ENCODE measurements around the gene PIGQ. TPM values are rescaled to one million over a fixed set of nuclear protein-coding genes. Genes with fewer than 3 reads are reported as not detected.

PIGQ gene
- total and polyA plus RNA-seq, 2 experiments from 2014 or later: 30.2 to 62.3 TPM

DNA sequence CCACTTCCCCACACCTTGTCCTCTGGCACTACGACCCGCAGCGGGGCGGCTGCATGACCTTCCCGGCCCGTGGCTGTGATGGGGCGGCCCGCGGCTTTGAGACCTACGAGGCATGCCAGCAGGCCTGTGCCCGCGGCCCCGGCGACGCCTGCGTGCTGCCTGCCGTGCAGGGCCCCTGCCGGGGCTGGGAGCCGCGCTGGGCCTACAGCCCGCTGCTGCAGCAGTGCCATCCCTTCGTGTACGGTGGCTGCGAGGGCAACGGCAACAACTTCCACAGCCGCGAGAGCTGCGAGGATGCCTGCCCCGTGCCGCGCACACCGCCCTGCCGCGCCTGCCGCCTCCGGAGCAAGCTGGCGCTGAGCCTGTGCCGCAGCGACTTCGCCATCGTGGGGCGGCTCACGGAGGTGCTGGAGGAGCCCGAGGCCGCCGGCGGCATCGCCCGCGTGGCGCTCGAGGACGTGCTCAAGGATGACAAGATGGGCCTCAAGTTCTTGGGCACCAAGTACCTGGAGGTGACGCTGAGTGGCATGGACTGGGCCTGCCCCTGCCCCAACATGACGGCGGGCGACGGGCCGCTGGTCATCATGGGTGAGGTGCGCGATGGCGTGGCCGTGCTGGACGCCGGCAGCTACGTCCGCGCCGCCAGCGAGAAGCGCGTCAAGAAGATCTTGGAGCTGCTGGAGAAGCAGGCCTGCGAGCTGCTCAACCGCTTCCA, 63.7 kb downstream of the PIGQ start:
- no peak overlapping the region for H2AFZ ChIP-seq

More for the DNA sequence above, 63.7 kb downstream of the PIGQ start:
- Histone ChIP-seq H3K4me1 (ENCODE audit: insufficient read depth) (peaks cover 24% of the 10 kb centered on the region), H3F3A (replicated peaks; ENCODE audit: low read depth) (0 out of 2 replicates have a peak, but pooled peaks cover 3% of the 10 kb centered on the region), H3K79me2 (replicated peaks; ENCODE audit: insufficient read depth) (no peaks in the 10 kb centered on the region; the same call in 1 of the 2 replicates), H3K27me3 (ENCODE audit: insufficient read depth) (no peaks in the 10 kb centered on the region), H3K36me3 (ENCODE audit: insufficient read depth) (no peaks in the 10 kb centered on the region), H3K9me2 (ENCODE audit: insufficient read depth) (no peaks in the 10 kb centered on the region), H3K4me2 (no peak overlapping the region), H4K20me1 (replicated peaks; ENCODE audit: insufficient read depth) (no peaks in the 10 kb centered on the region), H3K27ac (ENCODE audit: low read depth) (no peak overlapping the region), H3K4me3 (no peak overlapping the region)
- Mint-ChIP-seq H3K4me3 (no peak overlapping the region), H3K4me1 (peaks cover 23% of the 10 kb centered on the region), H3K9me3 (peaks cover 4% of the 10 kb centered on the region; the same call in 2 of the 3 replicates), H3K27ac (no peak overlapping the region), H3K36me3 (ENCODE audit: low read depth) (no peaks in the 10 kb centered on the region), H3K27me3 (ENCODE audit: insufficient read depth, low read depth, poor library complexity) (peaks cover 23% of the 10 kb centered on the region)
- TF ChIP-seq, protein P1, sequence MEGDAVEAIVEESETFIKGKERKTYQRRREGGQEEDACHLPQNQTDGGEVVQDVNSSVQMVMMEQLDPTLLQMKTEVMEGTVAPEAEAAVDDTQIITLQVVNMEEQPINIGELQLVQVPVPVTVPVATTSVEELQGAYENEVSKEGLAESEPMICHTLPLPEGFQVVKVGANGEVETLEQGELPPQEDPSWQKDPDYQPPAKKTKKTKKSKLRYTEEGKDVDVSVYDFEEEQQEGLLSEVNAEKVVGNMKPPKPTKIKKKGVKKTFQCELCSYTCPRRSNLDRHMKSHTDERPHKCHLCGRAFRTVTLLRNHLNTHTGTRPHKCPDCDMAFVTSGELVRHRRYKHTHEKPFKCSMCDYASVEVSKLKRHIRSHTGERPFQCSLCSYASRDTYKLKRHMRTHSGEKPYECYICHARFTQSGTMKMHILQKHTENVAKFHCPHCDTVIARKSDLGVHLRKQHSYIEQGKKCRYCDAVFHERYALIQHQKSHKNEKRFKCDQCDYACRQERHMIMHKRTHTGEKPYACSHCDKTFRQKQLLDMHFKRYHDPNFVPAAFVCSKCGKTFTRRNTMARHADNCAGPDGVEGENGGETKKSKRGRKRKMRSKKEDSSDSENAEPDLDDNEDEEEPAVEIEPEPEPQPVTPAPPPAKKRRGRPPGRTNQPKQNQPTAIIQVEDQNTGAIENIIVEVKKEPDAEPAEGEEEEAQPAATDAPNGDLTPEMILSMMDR (conservative IDR thresholded peaks at IDR 0.05; ENCODE audit: low read depth in 2 of 2): no peak
- TF ChIP-seq EZH2phosphoT487 (IDR thresholded peaks at IDR 0.05; ENCODE audit: unreplicated experiment): no peak
- TF ChIP-seq STAT1 (IDR thresholded peaks at IDR 0.05; ENCODE audit: unreplicated experiment): no peak
- TF ChIP-seq ZNF331 (CRISPR knock-in tag; IDR thresholded peaks at IDR 0.05; ENCODE audit: low read depth): no peak
- no peak for TF ChIP-seq POLR2AphosphoS5 (IDR thresholded peaks at IDR 0.05; ENCODE audit: low read depth)
- no peak for ATAC-seq
- no peak for DNase-seq (ENCODE audit: low spot score)

Small RNAs within 50 kb of the gene (microRNA-seq; reads per million reads assigned to microRNA genes)
- gene MIR3176 (17.7 reads per million, percentile 42 among the genes with 10 or more reads in this experiment), gene MIR5587 (0.89 reads per million)

Small RNAs within 50 kb of the gene (small RNA-seq; reads per million reads assigned to genes)
- 1.6 reads per million, percentile 75 among the genes with 10 or more reads in this experiment for gene MIR3176 (ENCODE audit: low replicate concordance)
- gene MIR5587 (ENCODE audit: low replicate concordance): not detected
- not detected for gene Z98883.1 (ENCODE audit: low replicate concordance)

Other genes starting within 250 kb of the PIGQ start
- gene AXIN1, start 217.2 kb upstream of the PIGQ start, total RNA-seq (2014; rRNA removed; shearing (Covaris generic)): 50.6 and 54.5 TPM in 2 replicates
- gene AXIN1, start 217.2 kb upstream of the PIGQ start, polyA plus RNA-seq (2016; fragmentation: Nextera tagmentation; extraction: Ambion mirVana): 14.3 and 15.0 TPM in 2 replicates
- gene MRPL28, start 199.4 kb upstream of the PIGQ start, total RNA-seq (2014; rRNA removed; shearing (Covaris generic)): 115 and 169 TPM in 2 replicates
- 129 and 135 TPM in 2 replicates for gene MRPL28, start 199.4 kb upstream of the PIGQ start, polyA plus RNA-seq (2016; fragmentation: Nextera tagmentation; extraction: Ambion mirVana)
- 98.7 and 112 TPM in 2 replicates for gene PGAP6, start 188.0 kb upstream of the PIGQ start, total RNA-seq (2014; rRNA removed; shearing (Covaris generic))
- gene PGAP6, start 188.0 kb upstream of the PIGQ start, polyA plus RNA-seq (2016; fragmentation: Nextera tagmentation; extraction: Ambion mirVana): 25.1 and 29.5 TPM in 2 replicates
- 228 and 249 TPM in 2 replicates for gene NME4, start 172.8 kb upstream of the PIGQ start, total RNA-seq (2014; rRNA removed; shearing (Covaris generic))
- gene NME4, start 172.8 kb upstream of the PIGQ start, polyA plus RNA-seq (2016; fragmentation: Nextera tagmentation; extraction: Ambion mirVana): 511 and 521 TPM in 2 replicates
- gene DECR2, start 168.1 kb upstream of the PIGQ start, total RNA-seq (2014; rRNA removed; shearing (Covaris generic)): 17.9 and 26.9 TPM in 2 replicates
- 19.0 and 20.3 TPM in 2 replicates for gene DECR2, start 168.1 kb upstream of the PIGQ start, polyA plus RNA-seq (2016; fragmentation: Nextera tagmentation; extraction: Ambion mirVana)
- 27.9 and 29.2 TPM in 2 replicates for gene RAB11FIP3, start 144.3 kb upstream of the PIGQ start, total RNA-seq (2014; rRNA removed; shearing (Covaris generic))
- gene RAB11FIP3, start 144.3 kb upstream of the PIGQ start, polyA plus RNA-seq (2016; fragmentation: Nextera tagmentation; extraction: Ambion mirVana): 3.2 and 4.4 TPM in 2 replicates
- gene CAPN15, start 42.3 kb upstream of the PIGQ start, total RNA-seq (2014; rRNA removed; shearing (Covaris generic)): 142 and 164 TPM in 2 replicates
- 27.3 and 30.7 TPM in 2 replicates for gene CAPN15, start 42.3 kb upstream of the PIGQ start, polyA plus RNA-seq (2016; fragmentation: Nextera tagmentation; extraction: Ambion mirVana)
- 1.1 and 1.4 TPM in 2 replicates for gene PRR35, start 9.6 kb upstream of the PIGQ start, total RNA-seq (2014; rRNA removed; shearing (Covaris generic))
- gene PRR35, start 9.6 kb upstream of the PIGQ start, polyA plus RNA-seq (2016; fragmentation: Nextera tagmentation; extraction: Ambion mirVana): 0.32 and 0.63 TPM in 2 replicates
- gene NHLRC4, start 3.0 kb upstream of the PIGQ start, total RNA-seq (2014; rRNA removed; shearing (Covaris generic)): 0.80 TPM in 1 of 2 replicates, not detected in the other
- gene NHLRC4, start 3.0 kb upstream of the PIGQ start, polyA plus RNA-seq (2016; fragmentation: Nextera tagmentation; extraction: Ambion mirVana): 0.14 and 0.47 TPM in 2 replicates
- gene RAB40C, start 20.1 kb downstream of the PIGQ start, total RNA-seq (2014; rRNA removed; shearing (Covaris generic)): 24.2 and 24.6 TPM in 2 replicates
- 11.2 and 12.0 TPM in 2 replicates for gene RAB40C, start 20.1 kb downstream of the PIGQ start, polyA plus RNA-seq (2016; fragmentation: Nextera tagmentation; extraction: Ambion mirVana)
- gene WFIKKN1, start 61.0 kb downstream of the PIGQ start, total RNA-seq (2014; rRNA removed; shearing (Covaris generic)): 6.8 and 11.2 TPM in 2 replicates
- 3.5 and 4.0 TPM in 2 replicates for gene WFIKKN1, start 61.0 kb downstream of the PIGQ start, polyA plus RNA-seq (2016; fragmentation: Nextera tagmentation; extraction: Ambion mirVana)
- 131 and 153 TPM in 2 replicates for gene METTL26, start 66.3 kb downstream of the PIGQ start, total RNA-seq (2014; rRNA removed; shearing (Covaris generic))
- gene METTL26, start 66.3 kb downstream of the PIGQ start, polyA plus RNA-seq (2016; fragmentation: Nextera tagmentation; extraction: Ambion mirVana): 223 and 225 TPM in 2 replicates
- gene MCRIP2, start 71.9 kb downstream of the PIGQ start, total RNA-seq (2014; rRNA removed; shearing (Covaris generic)): 53.2 and 64.3 TPM in 2 replicates
- gene MCRIP2, start 71.9 kb downstream of the PIGQ start, polyA plus RNA-seq (2016; fragmentation: Nextera tagmentation; extraction: Ambion mirVana): 67.7 and 80.2 TPM in 2 replicates
- gene WDR90, start 79.4 kb downstream of the PIGQ start, total RNA-seq (2014; rRNA removed; shearing (Covaris generic)): 42.2 and 44.4 TPM in 2 replicates
- 25.9 and 26.3 TPM in 2 replicates for gene WDR90, start 79.4 kb downstream of the PIGQ start, polyA plus RNA-seq (2016; fragmentation: Nextera tagmentation; extraction: Ambion mirVana)
- gene RHOT2, start 98.2 kb downstream of the PIGQ start, total RNA-seq (2014; rRNA removed; shearing (Covaris generic)): 93.8 and 129 TPM in 2 replicates
- gene RHOT2, start 98.2 kb downstream of the PIGQ start, polyA plus RNA-seq (2016; fragmentation: Nextera tagmentation; extraction: Ambion mirVana): 159 and 163 TPM in 2 replicates
- 10.1 and 11.5 TPM in 2 replicates for gene RHBDL1, start 105.7 kb downstream of the PIGQ start, total RNA-seq (2014; rRNA removed; shearing (Covaris generic))
- gene RHBDL1, start 105.7 kb downstream of the PIGQ start, polyA plus RNA-seq (2016; fragmentation: Nextera tagmentation; extraction: Ambion mirVana): 8.4 and 9.2 TPM in 2 replicates
- gene STUB1, start 110.4 kb downstream of the PIGQ start, total RNA-seq (2014; rRNA removed; shearing (Covaris generic)): 108 and 123 TPM in 2 replicates
- gene STUB1, start 110.4 kb downstream of the PIGQ start, polyA plus RNA-seq (2016; fragmentation: Nextera tagmentation; extraction: Ambion mirVana): 91.7 and 107 TPM in 2 replicates
- 79.3 and 82.5 TPM in 2 replicates for gene JMJD8, start 114.4 kb downstream of the PIGQ start, total RNA-seq (2014; rRNA removed; shearing (Covaris generic))
- 43.1 and 48.5 TPM in 2 replicates for gene JMJD8, start 114.4 kb downstream of the PIGQ start, polyA plus RNA-seq (2016; fragmentation: Nextera tagmentation; extraction: Ambion mirVana)
- gene WDR24, start 120.4 kb downstream of the PIGQ start, total RNA-seq (2014; rRNA removed; shearing (Covaris generic)): 11.5 and 15.8 TPM in 2 replicates
- gene WDR24, start 120.4 kb downstream of the PIGQ start, polyA plus RNA-seq (2016; fragmentation: Nextera tagmentation; extraction: Ambion mirVana): 7.2 and 8.0 TPM in 2 replicates
- 10.6 and 12.6 TPM in 2 replicates for gene FBXL16, start 135.8 kb downstream of the PIGQ start, total RNA-seq (2014; rRNA removed; shearing (Covaris generic))
- 7.9 and 8.9 TPM in 2 replicates for gene FBXL16, start 135.8 kb downstream of the PIGQ start, polyA plus RNA-seq (2016; fragmentation: Nextera tagmentation; extraction: Ambion mirVana)
- 33.0 and 36.9 TPM in 2 replicates for gene METRN, start 145.2 kb downstream of the PIGQ start, total RNA-seq (2014; rRNA removed; shearing (Covaris generic))
- 18.7 and 28.9 TPM in 2 replicates for gene METRN, start 145.2 kb downstream of the PIGQ start, polyA plus RNA-seq (2016; fragmentation: Nextera tagmentation; extraction: Ambion mirVana)
- 23.8 and 37.1 TPM in 2 replicates for gene ANTKMT, start 151.2 kb downstream of the PIGQ start, total RNA-seq (2014; rRNA removed; shearing (Covaris generic))
- gene ANTKMT, start 151.2 kb downstream of the PIGQ start, polyA plus RNA-seq (2016; fragmentation: Nextera tagmentation; extraction: Ambion mirVana): 37.2 and 59.0 TPM in 2 replicates
- gene CCDC78, start 156.5 kb downstream of the PIGQ start, total RNA-seq (2014; rRNA removed; shearing (Covaris generic)): 3.5 and 12.6 TPM in 2 replicates
- gene CCDC78, start 156.5 kb downstream of the PIGQ start, polyA plus RNA-seq (2016; fragmentation: Nextera tagmentation; extraction: Ambion mirVana): 8.7 and 10.5 TPM in 2 replicates
- 19.1 and 21.6 TPM in 2 replicates for gene HAGHL, start 157.1 kb downstream of the PIGQ start, total RNA-seq (2014; rRNA removed; shearing (Covaris generic))
- 35.3 and 45.2 TPM in 2 replicates for gene HAGHL, start 157.1 kb downstream of the PIGQ start, polyA plus RNA-seq (2016; fragmentation: Nextera tagmentation; extraction: Ambion mirVana)
- gene CIAO3, start 171.0 kb downstream of the PIGQ start, total RNA-seq (2014; rRNA removed; shearing (Covaris generic)): 19.2 and 42.3 TPM in 2 replicates
- gene CIAO3, start 171.0 kb downstream of the PIGQ start, polyA plus RNA-seq (2016; fragmentation: Nextera tagmentation; extraction: Ambion mirVana): 13.0 and 15.4 TPM in 2 replicates
- gene MSLN, start 190.8 kb downstream of the PIGQ start, total RNA-seq (2014; rRNA removed; shearing (Covaris generic)): 0.10 TPM in 1 of 2 replicates, not detected in the other
- not detected in 2 replicates for gene MSLN, start 190.8 kb downstream of the PIGQ start, polyA plus RNA-seq (2016; fragmentation: Nextera tagmentation; extraction: Ambion mirVana)
- 41.9 and 79.5 TPM in 2 replicates for gene RPUSD1, start 218.4 kb downstream of the PIGQ start, total RNA-seq (2014; rRNA removed; shearing (Covaris generic))
- 19.1 and 20.7 TPM in 2 replicates for gene RPUSD1, start 218.4 kb downstream of the PIGQ start, polyA plus RNA-seq (2016; fragmentation: Nextera tagmentation; extraction: Ambion mirVana)
- gene CHTF18, start 218.7 kb downstream of the PIGQ start, total RNA-seq (2014; rRNA removed; shearing (Covaris generic)): 108 and 129 TPM in 2 replicates
- 61.3 and 69.2 TPM in 2 replicates for gene CHTF18, start 218.7 kb downstream of the PIGQ start, polyA plus RNA-seq (2016; fragmentation: Nextera tagmentation; extraction: Ambion mirVana)
- gene GNG13, start 230.8 kb downstream of the PIGQ start, total RNA-seq (2014; rRNA removed; shearing (Covaris generic)): not detected in 2 replicates
- gene GNG13, start 230.8 kb downstream of the PIGQ start, polyA plus RNA-seq (2016; fragmentation: Nextera tagmentation; extraction: Ambion mirVana): 0.29 and 0.30 TPM in 2 replicates

All from GM23338 (cell line).